HG03354 (cell line): ENCODE measurements around the gene GALNT18.

Experiments used
- ATAC-seq: cut with Tn5 transposase; IDR thresholded peaks from one replicate; pipeline ENCODE4 v1.9.1; 2021; ENCODE audit warnings: mild to moderate bottlenecking; ENCODE audit not compliant: unreplicated experiment, poor library complexity, severe bottlenecking

Gene GALNT18

DNA sequence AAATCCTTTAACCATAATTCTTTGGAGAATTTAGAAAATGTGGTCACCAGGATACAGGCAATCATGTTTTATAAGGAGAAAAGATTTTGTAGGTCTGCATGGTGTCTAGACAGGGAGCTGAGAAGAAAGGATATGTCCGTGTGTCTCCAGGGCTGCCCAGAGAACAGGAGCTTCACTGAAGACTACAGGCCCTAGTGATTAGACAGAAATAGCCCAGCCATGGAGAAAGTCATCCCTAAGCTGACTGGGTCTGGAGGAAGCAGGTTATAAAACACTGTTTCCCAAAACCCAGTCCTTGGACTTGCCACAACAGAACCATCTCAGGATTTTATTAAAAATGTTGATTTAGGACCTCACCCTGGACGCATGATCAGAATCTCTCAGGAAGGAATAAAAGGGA, 84.4 kb downstream of the GALNT18 start:
- no peak for ATAC-seq

DNA sequence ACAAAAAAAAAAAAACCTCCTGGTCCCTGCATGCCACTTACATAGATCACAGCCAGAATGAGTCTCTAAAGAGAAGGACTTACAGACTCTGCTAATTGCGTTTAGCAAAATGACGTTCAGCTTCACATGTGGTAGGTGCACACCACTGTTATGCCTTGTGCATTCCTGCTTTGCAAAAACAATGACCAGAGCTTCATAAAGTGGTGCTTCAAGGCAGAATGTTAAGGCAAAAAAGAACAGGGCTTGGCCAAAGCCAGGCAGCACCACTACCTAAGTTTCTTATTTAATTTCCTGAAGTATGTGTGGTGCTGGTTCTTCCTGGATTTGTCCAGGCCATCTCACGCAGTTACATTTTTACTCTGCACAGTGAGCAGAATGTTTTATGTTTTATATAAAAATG, 85.2 kb downstream of the GALNT18 start:
- ATAC-seq: no peak

DNA sequence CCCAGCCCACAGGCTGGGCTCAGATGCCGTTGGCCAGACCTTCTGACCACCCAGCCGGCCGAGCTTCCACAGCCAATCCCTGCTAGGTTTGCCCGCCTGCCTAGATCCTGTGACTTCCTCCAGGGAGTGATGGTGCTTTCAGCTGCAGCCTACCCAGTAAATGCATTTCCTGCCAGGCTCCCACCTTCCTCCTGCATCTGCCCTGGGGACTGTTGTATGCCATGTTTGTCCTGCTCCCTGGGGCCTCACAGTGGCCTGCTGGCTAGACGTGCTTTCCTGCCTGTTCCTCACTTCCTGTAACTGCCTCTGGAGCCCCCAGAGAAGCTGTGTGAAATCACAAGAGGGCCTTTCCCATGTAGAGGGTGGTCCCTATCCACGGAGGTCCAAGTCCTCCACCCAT, 86.2 kb downstream of the GALNT18 start:
- no peak for ATAC-seq

GRCh38 chr11:11534981-11535380, 86.8 kb downstream of the GALNT18 start:
- no peak for ATAC-seq

DNA sequence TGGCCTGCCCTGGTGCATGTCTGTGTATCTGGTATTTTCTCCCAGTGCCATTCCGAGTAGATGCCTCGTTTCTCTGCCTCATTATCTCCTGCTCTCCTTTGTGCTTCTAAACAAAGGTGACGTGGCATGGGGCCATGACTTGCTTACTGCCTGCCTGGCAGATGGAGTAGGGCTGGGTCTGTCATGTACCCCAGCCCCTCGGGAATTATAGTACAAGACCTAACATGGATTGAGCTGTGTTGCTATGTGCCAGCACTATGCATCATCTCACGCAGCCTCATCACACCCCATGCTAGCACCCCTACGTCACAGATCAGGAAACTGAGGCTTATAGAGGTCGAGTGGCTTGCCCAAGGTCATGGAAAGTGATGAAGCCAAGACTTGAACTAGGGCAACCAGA, 88.1 kb downstream of the GALNT18 start:
- no peak for ATAC-seq

- ATAC-seq: no peak
Observed at GRCh38 chr11:11533057-11533456, 88.7 kb downstream of the GALNT18 start.

GRCh38 chr11:11532574-11532973, 89.2 kb downstream of the GALNT18 start:
- no peak for ATAC-seq

GRCh38 chr11:11531131-11531908, 90.5 kb downstream of the GALNT18 start:
- ATAC-seq: no peak

- no peak for ATAC-seq
Observed at GRCh38 chr11:11528986-11529385, 92.8 kb downstream of the GALNT18 start.

- no peak for ATAC-seq
Observed at GRCh38 chr11:11525283-11525682, 96.5 kb downstream of the GALNT18 start.

DNA sequence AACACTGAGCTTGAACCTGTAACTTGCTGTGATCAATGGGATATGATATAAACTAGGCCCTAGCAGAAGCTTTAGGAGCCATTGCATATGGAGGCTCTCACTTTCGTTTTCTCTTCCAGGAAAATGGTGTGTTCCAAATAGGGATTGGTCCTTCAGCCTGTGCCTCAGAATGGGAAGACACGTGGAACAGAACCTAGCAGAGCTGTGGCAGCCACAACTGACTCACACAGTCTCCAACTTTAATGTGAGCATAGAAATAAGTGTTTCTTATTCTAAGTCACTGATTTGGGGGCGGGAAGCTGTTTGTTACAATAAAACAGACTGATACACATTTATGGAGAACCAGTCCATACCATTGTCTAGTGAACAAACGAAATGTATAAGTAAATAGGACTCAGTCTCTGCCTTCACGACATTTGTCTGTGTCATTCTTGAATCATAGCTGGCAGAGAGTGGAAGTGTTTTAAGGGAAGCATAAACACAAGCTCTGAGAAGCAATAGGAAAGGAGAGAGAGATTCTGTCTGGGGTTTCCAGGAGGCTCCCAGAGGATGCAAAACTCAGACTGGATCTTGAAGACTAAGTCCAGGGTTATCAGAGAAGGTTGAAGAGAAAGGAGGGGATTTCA, 97.3 kb downstream of the GALNT18 start:
- no peak for ATAC-seq

- no peak for ATAC-seq
Observed at GRCh38 chr11:11522591-11522990, 99.2 kb downstream of the GALNT18 start.

DNA sequence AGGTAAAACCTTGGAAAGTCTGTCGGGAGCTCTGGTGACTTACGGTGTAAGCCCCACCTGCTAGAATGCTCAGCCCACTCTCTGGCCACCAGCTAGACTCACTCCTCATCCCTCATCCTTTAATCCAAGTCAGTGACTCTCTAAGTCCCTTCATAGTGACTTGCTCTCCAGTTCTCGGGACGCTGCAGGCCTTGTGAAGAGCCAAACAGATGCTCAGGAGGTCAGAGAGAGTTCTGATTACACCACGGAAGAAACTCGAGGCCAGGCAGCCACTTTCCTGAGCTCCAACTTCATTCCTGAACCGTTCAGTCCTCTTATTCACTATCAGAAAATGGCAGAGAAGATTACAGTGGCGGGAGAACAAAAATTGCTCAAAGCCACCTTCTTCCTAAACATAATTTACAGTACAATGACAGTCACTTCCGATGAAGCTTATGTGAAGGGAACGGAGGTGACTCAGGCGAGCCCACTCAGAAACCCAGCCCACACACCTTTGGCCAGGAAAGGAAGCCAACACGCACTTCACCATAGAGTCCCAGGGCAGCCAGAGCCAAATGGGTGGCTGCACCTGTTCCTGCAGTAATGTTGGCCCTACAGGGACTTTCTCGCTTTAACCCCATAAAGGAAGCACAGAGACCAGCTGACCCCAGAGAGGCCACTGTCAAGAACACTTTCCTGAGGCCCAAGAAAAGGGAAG, 100.4 kb downstream of the GALNT18 start:
- no peak for ATAC-seq

DNA sequence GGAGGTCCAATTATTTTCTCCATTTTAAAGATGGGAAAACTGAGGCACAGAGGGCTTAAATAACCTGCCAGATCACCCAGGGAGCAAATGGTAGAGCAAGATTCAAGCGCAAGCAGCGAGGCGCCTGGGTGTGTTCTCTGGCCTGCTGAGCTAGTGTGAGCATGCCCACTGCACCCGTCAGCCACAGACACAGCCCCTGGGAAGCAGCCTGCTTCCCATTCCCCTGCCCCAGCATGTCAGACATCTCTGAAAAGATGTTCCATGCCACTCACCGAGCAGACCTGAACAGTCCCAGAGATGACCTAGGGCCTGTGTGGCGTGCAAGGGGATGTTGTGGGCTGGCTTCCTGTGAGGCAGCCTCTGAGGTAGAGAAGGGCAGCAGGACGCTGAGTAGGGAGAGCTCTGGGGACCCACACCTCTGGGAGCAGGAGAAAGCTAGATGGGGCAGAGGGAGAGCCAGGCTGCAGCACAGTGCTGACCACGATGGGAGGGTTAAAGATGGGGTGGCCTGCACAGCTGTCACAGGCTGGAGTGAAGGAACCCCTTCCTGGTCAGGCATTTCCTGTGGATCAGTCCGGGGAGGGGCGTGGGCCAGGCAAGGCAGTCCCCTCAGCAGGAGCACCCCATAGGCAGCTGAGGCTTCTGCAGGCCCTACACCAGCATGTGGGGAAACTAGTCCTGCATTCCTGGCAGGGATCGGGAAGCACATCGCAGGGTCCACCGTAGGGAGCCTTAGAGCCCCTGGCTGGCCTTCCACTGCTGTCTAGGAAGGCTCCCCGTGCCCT, 101.4 kb downstream of the GALNT18 start:
- ATAC-seq: no peak

DNA sequence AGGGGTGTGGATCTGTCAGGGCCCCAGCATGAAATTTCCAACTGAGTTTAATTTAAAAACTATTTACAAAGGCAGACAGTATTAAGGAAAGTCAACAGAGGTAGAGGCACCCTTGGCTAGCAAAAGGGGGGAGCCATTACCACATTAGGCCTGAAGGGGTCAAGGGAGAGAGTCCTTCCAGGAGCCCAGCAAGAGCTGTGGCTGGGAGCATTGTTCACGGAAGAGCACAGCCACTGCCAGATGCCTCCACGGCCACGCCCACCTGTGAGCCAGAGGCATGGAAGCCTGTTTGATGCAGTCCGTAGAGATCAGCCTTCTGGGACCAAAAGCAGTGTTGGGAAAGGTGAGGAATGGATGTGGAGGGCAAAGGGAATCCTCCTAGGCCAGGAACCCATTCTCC, 102.6 kb downstream of the GALNT18 start:
- no peak for ATAC-seq

- ATAC-seq: no peak
Observed at GRCh38 chr11:11514246-11514645, 107.6 kb downstream of the GALNT18 start.

- no peak for ATAC-seq
Observed at GRCh38 chr11:11513422-11513821, 108.4 kb downstream of the GALNT18 start.

DNA sequence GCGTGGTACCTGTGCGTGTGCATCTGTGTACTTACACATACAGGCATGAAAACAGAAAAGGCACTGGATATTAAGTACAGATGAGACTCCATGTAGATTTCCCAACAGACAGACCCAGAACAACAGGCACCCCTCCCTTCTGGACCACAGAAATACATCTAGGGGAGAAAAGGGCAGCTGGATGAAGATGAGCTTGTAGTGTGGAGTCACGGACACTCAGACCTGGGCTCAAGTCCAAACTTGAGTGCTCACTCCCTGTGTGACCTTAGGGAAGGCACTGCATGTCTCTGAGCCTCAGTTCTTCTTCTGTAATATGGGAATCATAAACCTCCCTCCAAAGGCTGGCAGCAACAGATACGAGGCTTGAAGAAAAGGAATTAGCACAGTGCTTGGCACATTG, 108.9 kb downstream of the GALNT18 start:
- ATAC-seq: no peak

DNA sequence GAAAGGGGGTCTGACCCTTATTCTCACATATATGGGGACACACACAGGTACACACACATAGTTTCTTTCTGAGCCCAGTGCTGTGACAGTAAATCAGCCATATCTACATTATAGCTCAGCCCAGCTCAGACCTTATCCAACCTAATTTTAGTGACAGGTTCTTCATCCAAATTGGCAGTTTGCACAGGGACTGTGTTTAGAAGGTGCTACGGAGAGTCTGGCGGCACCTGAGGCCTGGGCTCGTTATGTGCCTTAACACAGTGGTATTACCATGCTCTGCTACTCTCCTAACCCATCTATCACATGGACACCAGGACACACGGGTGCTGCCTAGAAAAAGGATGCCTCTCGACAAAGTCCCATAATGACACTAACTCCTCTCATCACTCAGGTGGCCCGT, 109.3 kb downstream of the GALNT18 start:
- no peak for ATAC-seq

DNA sequence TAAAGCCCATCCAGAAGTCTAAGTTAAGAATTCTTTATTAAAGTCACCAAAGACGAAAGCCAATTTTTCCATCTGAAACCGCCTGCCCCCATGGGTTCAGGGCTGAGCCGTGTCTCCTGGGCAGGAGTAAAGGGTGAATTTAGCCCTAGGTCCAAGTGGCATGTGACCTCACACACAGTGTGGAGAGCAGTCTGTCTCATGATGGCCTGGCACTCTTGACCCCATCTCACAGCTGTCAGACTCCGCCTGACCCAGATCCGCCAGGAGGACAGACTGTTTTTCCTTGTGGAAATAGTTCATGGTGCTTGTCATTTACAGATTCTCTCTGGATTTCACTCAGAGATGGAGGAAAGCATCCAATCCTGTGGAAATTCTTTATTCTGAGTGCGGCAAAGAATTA, 109.7 kb downstream of the GALNT18 start:
- ATAC-seq: no peak
